HG03139 (cell line): ENCODE measurements around the gene IDNK.
"Not testable (repeated sequence)": the region's sequence is repeated elsewhere in the genome, so short reads cannot be mapped to it uniquely, and the experiment has no call there.

ENCODE experiments used
- ATAC-seq: cut with Tn5 transposase; IDR thresholded peaks from one replicate; pipeline ENCODE4 v1.9.1; 2021; ENCODE audit not compliant: unreplicated experiment

IDNK gene

GRCh38 chr9:83622939-83623678, at the start of gene IDNK:
Gene IDNK, plus strand, starts transcription at chr9:83623143. Its CDS starts 29 bp downstream, at chr9:83623172.
- peak; percentile 77 for ATAC-seq

- ATAC-seq, result no peak
Measured at GRCh38 chr9:83574482-83574881, 48.5 kb upstream of the IDNK start.

- ATAC-seq, result no peak
Measured at GRCh38 chr9:83582029-83582428, 40.9 kb upstream of the IDNK start.

- no peak for ATAC-seq
Measured at GRCh38 chr9:83583151-83584014, 39.6 kb upstream of the IDNK start.

GRCh38 chr9:83584995-83585394, 37.9 kb upstream of the IDNK start:
- no peak for ATAC-seq

- ATAC-seq, result no peak
Measured at GRCh38 chr9:83588256-83588655, 34.7 kb upstream of the IDNK start.

- no peak for ATAC-seq
Measured at GRCh38 chr9:83596899-83597504, 25.9 kb upstream of the IDNK start.

- ATAC-seq, result no peak
Measured at GRCh38 chr9:83598487-83598886, 24.5 kb upstream of the IDNK start.

- ATAC-seq, result no peak
Measured at GRCh38 chr9:83599071-83599470, 23.9 kb upstream of the IDNK start.

- no peak for ATAC-seq
Measured at GRCh38 chr9:83601463-83601862, 21.5 kb upstream of the IDNK start.

GRCh38 chr9:83607620-83608019, 15.3 kb upstream of the IDNK start:
- ATAC-seq, result not testable (repeated sequence)

GRCh38 chr9:83613298-83613697, 9.6 kb upstream of the IDNK start:
- ATAC-seq, result not testable (repeated sequence)

- no peak for ATAC-seq
Measured at GRCh38 chr9:83617299-83617698, 5.6 kb upstream of the IDNK start.

GRCh38 chr9:83620841-83621636, 1.9 kb upstream of the IDNK start:
- no peak for ATAC-seq

GRCh38 chr9:83622433-83622938, 457 bp upstream of the IDNK start:
- peak; percentile 41 for ATAC-seq

GRCh38 chr9:83623679-83624076, 735 bp downstream of the IDNK start:
- peak; percentile 15 for ATAC-seq

GRCh38 chr9:83625178-83625577, 2.2 kb downstream of the IDNK start:
- ATAC-seq, result no peak

GRCh38 chr9:83628540-83628939, 5.6 kb downstream of the IDNK start:
- ATAC-seq, result no peak

- ATAC-seq, result no peak
Measured at GRCh38 chr9:83629433-83630104, 6.6 kb downstream of the IDNK start.

- ATAC-seq, result no peak
Measured at GRCh38 chr9:83630938-83631457, 8.1 kb downstream of the IDNK start.
